Caco-2 (cell line): ENCODE results near the gene DET1. TPM values are rescaled to one million over a fixed set of nuclear protein-coding genes. Genes with fewer than 3 reads are reported as not detected.

Source experiments
- Bru-seq: library from RNA; stranded (reverse); fragments of 400-500 nt; gene quantifications from one replicate; lab custom pipeline; 2021; lab: Mats Ljungman, UMichigan
- BruChase-seq, 2 experiments: library from RNA; stranded (reverse); fragments of 400-500 nt; gene quantifications; one replicate each; lab custom pipeline; 2021; lab: Mats Ljungman, UMichigan
- BruUV-seq: library from RNA; stranded (reverse); fragments of 400-500 nt; replicated peaks from 2 replicates; lab custom pipeline; 2021; lab: Mats Ljungman, UMichigan
- CTCF ChIA-PET: fragments of 300-600 bp; sonication (Branson Sonifier 250); formaldehyde crosslinking; loops from one replicate; lab custom pipeline; 2022; ENCODE audit warnings: antibody characterized with exemption; lab: Charles Lee
- POLR2A ChIA-PET: fragments of 300-600 bp; sonication (Branson Sonifier 250); formaldehyde crosslinking; loops from one replicate; lab custom pipeline; 2022; ENCODE audit warnings: antibody characterized with exemption; lab: Charles Lee
- DNase-seq, 2 experiments: peaks; one replicate each; pipeline versions ENCODE4 v3.0.0 to v3.0.0-alpha.2; 2020 to 2022
- H3K27me3 ChIP-seq: replicated peaks from 2 replicates; pipeline ENCODE4 v1.6.0; 2011; ENCODE audit warnings: low read length; ENCODE audit not compliant: control insufficient read depth, insufficient read depth
- H3K36me3 ChIP-seq: 2 replicates; pipeline ENCODE4 v1.5.1; 2011; ENCODE audit warnings: low read length; ENCODE audit not compliant: control insufficient read depth, insufficient read depth
- H3K4me1 ChIP-seq: fragments of 250-450 bp; sonication (Bioruptor Pico); 2 replicates; pipeline ENCODE4 v1.5.1; 2020; ENCODE audit warnings: mild to moderate bottlenecking
- H3K4me3 ChIP-seq: 2 replicates; pipeline ENCODE4 v1.5.1; 2011; ENCODE audit warnings: low read depth, mild to moderate bottlenecking, control low read depth, low read length
- H3K9me3 ChIP-seq: fragments of 250-450 bp; sonication (Bioruptor Pico); 2 replicates; pipeline ENCODE4 v1.5.1; 2020; ENCODE audit warnings: mild to moderate bottlenecking, moderate library complexity
- H3K27ac Mint-ChIP-seq: one replicate; pipeline ENCODE4 v1.8.0; 2022; ENCODE audit warnings: mixed read lengths; ENCODE audit not compliant: unreplicated experiment
- H3K27me3 Mint-ChIP-seq: one replicate; pipeline ENCODE4 v1.8.0; 2022; ENCODE audit warnings: mixed read lengths; ENCODE audit not compliant: insufficient read depth, unreplicated experiment
- H3K36me3 Mint-ChIP-seq: one replicate; pipeline ENCODE4 v1.8.0; 2022; ENCODE audit warnings: mild to moderate bottlenecking, mixed read lengths; ENCODE audit not compliant: insufficient read depth, unreplicated experiment
- H3K4me1 Mint-ChIP-seq: one replicate; pipeline ENCODE4 v1.8.0; 2022; ENCODE audit warnings: low read depth, mixed read lengths; ENCODE audit not compliant: unreplicated experiment
- H3K4me3 Mint-ChIP-seq: one replicate; pipeline ENCODE4 v1.8.0; 2022; ENCODE audit warnings: mild to moderate bottlenecking, moderate library complexity, mixed read lengths; ENCODE audit not compliant: unreplicated experiment
- H3K9me3 Mint-ChIP-seq: one replicate; pipeline ENCODE4 v1.8.0; 2022; ENCODE audit warnings: mixed read lengths; ENCODE audit not compliant: unreplicated experiment
- CTCF ChIP-seq, 2 experiments: fragments of 200-600 bp in 1 of 2; IDR thresholded peaks; 1 replicate in 1 of 2; 2 replicates in 1 of 2; pipeline versions ENCODE4 v1.5.1 to v1.8.0; 2011 to 2022; ENCODE audit warnings: antibody characterized with exemption in 1 of 2, control low read depth in 1 of 2, inconsistent platforms in 1 of 2, low read depth in 1 of 2, low read length in 1 of 2, mild to moderate bottlenecking in 1 of 2, moderate library complexity in 1 of 2; ENCODE audit not compliant: insufficient read depth in 1 of 2, severe bottlenecking in 1 of 2, unreplicated experiment in 1 of 2
- intact Hi-C: fragments of 100-400 bp; cut with micrococcal nuclease; formaldehyde crosslinking; loops from one replicate; pipeline ENCODE4 v1.10.0; 2022; ENCODE audit not compliant: unreplicated experiment
- long read RNA-seq: library from polyadenylated mRNA; stranded (forward); transcript quantifications from one replicate; pipeline ENCODE4 v2.0.0, GENCODE V29; 2022
- total RNA-seq: library from RNA; stranded (reverse); gene quantifications from 2 replicates; pipeline ENCODE4 v1.2.3, GENCODE V29; 2022

The DET1 gene
- 2.0 and 3.7 TPM in 2 replicates for total RNA-seq
- percentile 58 among the genes with signal in this experiment for Bru-seq, nascent RNA
- percentile 55 among the genes with signal in this experiment for BruChase-seq, experiment 1, labeled RNA remaining after a 2-hour chase
- BruChase-seq, experiment 2, labeled RNA remaining after a 6-hour chase = percentile 50 among the genes with signal in this experiment
- long read RNA-seq, partial matches to known transcripts = 1 of 8 reads
- long read RNA-seq, other reads (novel, unspliced or antisense) = 4 of 8 reads

GRCh38 chr15:88546248-88547129, at the start of gene DET1:
Gene DET1, minus strand, starts transcription at chr15:88546681. Its CDS starts 14,976 bp downstream, at chr15:88531705.
- no TSS peak for BruUV-seq
- intact Hi-C loops = loop anchor here (5.0 kb wide), 1 partner anchor 79 kb away; the partner anchor contains the start of genes MRPL46 and MRPS11
- no peaks in the 10 kb centered on the region for H3K9me3 ChIP-seq

GRCh38 chr15:88591384-88591783, 44.9 kb upstream of the DET1 start:
- intact Hi-C loops = loop anchor here (10.0 kb wide), 1 partner anchor 63 kb away; no protein-coding TSS in a partner anchor
- Histone ChIP-seq H3K27me3 (no peaks in the 10 kb centered on the region), H3K4me1 (no peaks in the 10 kb centered on the region), H3K36me3 (no peaks in the 10 kb centered on the region), H3K9me3 (no peaks in the 10 kb centered on the region), H3K4me3 (no peak overlapping the region)
- no TSS peak for BruUV-seq
- ChIA-PET POLR2A (interaction anchor here (0.7 kb wide), 1 partner anchor 279 kb away, joined by 5 read pairs; no protein-coding TSS in a partner anchor), CTCF (no interaction called here)
- H3K27me3 Mint-ChIP-seq = peaks cover 6% of the 10 kb centered on the region
- no peaks in the 10 kb centered on the region for H3K36me3 Mint-ChIP-seq
- no peak for DNase-seq
- TF ChIP-seq CTCF (IDR thresholded peaks at IDR 0.05; ENCODE audit: insufficient read depth in 1 of 2, low read depth in 1 of 2, low read length in 1 of 2, severe bottlenecking in 1 of 2, unreplicated experiment in 1 of 2) = no peak
- no peak overlapping the region for H3K27ac Mint-ChIP-seq
- no peaks in the 10 kb centered on the region for H3K9me3 Mint-ChIP-seq
- no peak overlapping the region for H3K4me3 Mint-ChIP-seq
- no peaks in the 10 kb centered on the region for H3K4me1 Mint-ChIP-seq

More at GRCh38 chr15:88546248-88547129, at the start of gene DET1:
- Histone ChIP-seq H3K4me3 (peak within 1 kb of the TSS; percentile 57), H3K36me3 (no peaks in the 10 kb centered on the region), H3K27me3 (no peaks in the 10 kb centered on the region), H3K4me1 (peaks cover 41% of the 10 kb centered on the region)
- ChIA-PET CTCF (no interaction called here), POLR2A (no interaction called here)
- DNase-seq = peak; percentile 95 to 97
- Mint-ChIP-seq H3K4me1 (peaks cover 13% of the 10 kb centered on the region), H3K27me3 (no peaks in the 10 kb centered on the region), H3K27ac (peak within 1 kb of the TSS; percentile 77), H3K9me3 (no peaks in the 10 kb centered on the region), H3K36me3 (peaks cover 5% of the 10 kb centered on the region), H3K4me3 (peak within 1 kb of the TSS; percentile 73)
- peak; percentile 48 to 78 for TF ChIP-seq CTCF (IDR thresholded peaks at IDR 0.05; ENCODE audit: insufficient read depth in 1 of 2, low read depth in 1 of 2, low read length in 1 of 2, severe bottlenecking in 1 of 2, unreplicated experiment in 1 of 2)

GRCh38 chr15:88590759-88591158, 44.3 kb upstream of the DET1 start:
- Mint-ChIP-seq H3K27ac (no peak overlapping the region), H3K36me3 (no peaks in the 10 kb centered on the region), H3K4me3 (no peak overlapping the region), H3K9me3 (no peaks in the 10 kb centered on the region), H3K27me3 (peaks cover 6% of the 10 kb centered on the region), H3K4me1 (no peaks in the 10 kb centered on the region)
- Histone ChIP-seq H3K4me3 (no peak overlapping the region), H3K36me3 (no peaks in the 10 kb centered on the region), H3K4me1 (no peaks in the 10 kb centered on the region), H3K27me3 (no peaks in the 10 kb centered on the region), H3K9me3 (no peaks in the 10 kb centered on the region)
- BruUV-seq = no TSS peak
- intact Hi-C loops = loop anchor here (10.0 kb wide), 1 partner anchor 64 kb away; no protein-coding TSS in a partner anchor
- ChIA-PET POLR2A (interaction anchor here (0.7 kb wide), 1 partner anchor 278 kb away, joined by 5 read pairs; no protein-coding TSS in a partner anchor), CTCF (no interaction called here)
- TF ChIP-seq CTCF (IDR thresholded peaks at IDR 0.05; ENCODE audit: insufficient read depth in 1 of 2, low read depth in 1 of 2, low read length in 1 of 2, severe bottlenecking in 1 of 2, unreplicated experiment in 1 of 2) = no peak
- no peak for DNase-seq
